PC-3 (cell line): Measurements from ENCODE around the gene CPVL. TPM values are rescaled to one million over a fixed set of nuclear protein-coding genes. Genes with fewer than 3 reads are reported as not detected.

Experiments
- ATAC-seq: fragments of 200-7000 bp; cut with Tn5 transposase; 2 replicates; pipeline ENCODE4 v1.9.1; 2020; ENCODE audit warnings: mild to moderate bottlenecking, moderate library complexity
- BruUV-seq: library from RNA; stranded (reverse); fragments of 400-500 nt; replicated peaks from 2 replicates; lab custom pipeline; 2021; lab: Mats Ljungman, UMichigan
- CTCF ChIA-PET: fragments of 300-600 bp; sonication (Branson Sonifier 250); formaldehyde crosslinking; loops from one replicate; lab custom pipeline; 2022; ENCODE audit warnings: antibody characterized with exemption; lab: Charles Lee
- POLR2A ChIA-PET: fragments of 300-600 bp; sonication (Branson Sonifier 250); formaldehyde crosslinking; loops from one replicate; lab custom pipeline; 2022; ENCODE audit warnings: antibody characterized with exemption; ENCODE audit not compliant: unreplicated experiment; lab: Charles Lee
- DNase-seq: peaks from one replicate; pipeline ENCODE4 v3.0.0-alpha.2; 2015
- H2AFZ ChIP-seq: fragments of 300-600 bp; sonication (generic); 2 replicates; pipeline ENCODE4 v1.6.0; 2016; ENCODE audit warnings: antibody characterized with exemption, low read length
- H3F3A ChIP-seq: fragments of 300-600 bp; sonication (generic); one replicate; pipeline ENCODE4 v1.6.0; 2017; ENCODE audit warnings: antibody characterized with exemption, low read length, control low read depth, mild to moderate bottlenecking; ENCODE audit not compliant: unreplicated experiment
- H3K27ac ChIP-seq: fragments of 300-600 bp; sonication (generic); 2 replicates; pipeline ENCODE4 v1.5.1; 2016; ENCODE audit warnings: mild to moderate bottlenecking, low read length
- H3K27me3 ChIP-seq: fragments of 300-600 bp; sonication (generic); 2 replicates; pipeline ENCODE4 v1.6.1; 2016; ENCODE audit warnings: low read length, mixed read lengths
- H3K36me3 ChIP-seq: fragments of 300-600 bp; sonication (generic); 2 replicates; pipeline ENCODE4 v1.6.1; 2016; ENCODE audit warnings: low read depth, mixed run types, low read length, mixed read lengths
- H3K4me1 ChIP-seq: fragments of 300-600 bp; sonication (generic); 2 replicates; pipeline ENCODE4 v1.5.1; 2016; ENCODE audit warnings: low read length; ENCODE audit not compliant: insufficient read depth
- H3K4me2 ChIP-seq: fragments of 300-600 bp; sonication (generic); 2 replicates; pipeline ENCODE4 v1.6.0; 2016; ENCODE audit warnings: low read length
- H3K4me3 ChIP-seq: fragments of 300-600 bp; sonication (generic); 2 replicates; pipeline ENCODE4 v1.5.1; 2016; ENCODE audit warnings: mild to moderate bottlenecking, low read length, mixed read lengths
- H3K79me2 ChIP-seq: fragments of 300-600 bp; sonication (generic); 2 replicates; pipeline ENCODE4 v1.6.1; 2017; ENCODE audit warnings: low read length, mixed read lengths
- H3K9ac ChIP-seq: fragments of 300-600 bp; sonication (generic); 2 replicates; pipeline ENCODE4 v1.6.0; 2016; ENCODE audit warnings: mild to moderate bottlenecking, low read length
- H3K9me2 ChIP-seq: fragments of 300-600 bp; sonication (generic); replicated peaks from 2 replicates; pipeline ENCODE4 v1.6.1; 2016; ENCODE audit warnings: mixed run types, low read length, mixed read lengths
- H3K9me3 ChIP-seq: fragments of 300-600 bp; sonication (generic); 2 replicates; pipeline ENCODE4 v1.6.1; 2016; ENCODE audit warnings: low read length, mixed read lengths
- H4K20me1 ChIP-seq: fragments of 300-600 bp; sonication (generic); 2 replicates; pipeline ENCODE4 v1.6.1; 2016; ENCODE audit warnings: low read length, mixed read lengths
- CTCF ChIP-seq: fragments of 300-600 bp; sonication (generic); conservative IDR thresholded peaks from 2 replicates; pipeline ENCODE4 v1.5.1; 2017; ENCODE audit warnings: antibody characterized with exemption, low read depth, mild to moderate bottlenecking, low read length
- EZH2 ChIP-seq: fragments of 300-600 bp; sonication (generic); IDR thresholded peaks from one replicate; pipeline ENCODE4 v1.6.1; 2017; ENCODE audit warnings: antibody characterized with exemption, mild to moderate bottlenecking, low read length; ENCODE audit not compliant: unreplicated experiment
- EZH2phosphoT487 ChIP-seq: fragments of 300-600 bp; sonication (generic); IDR thresholded peaks from 2 replicates; pipeline ENCODE4 v1.6.1; 2018; ENCODE audit warnings: mild to moderate bottlenecking, antibody characterized with exemption, low read length, borderline replicate concordance
- intact Hi-C: fragments of 100-400 bp; cut with micrococcal nuclease; formaldehyde crosslinking; loops from 2 replicates; pipeline ENCODE4 v1.9.0; 2023
- total RNA-seq: library from RNA; depleted of rRNA; stranded (reverse); fragments of >200 nt; gene quantifications from 2 replicates; pipeline ENCODE4 v1.2.3, GENCODE V29; 2014

The CPVL gene
- total RNA-seq, 1 experiment from 2014 or later = 14.7 TPM

- Histone ChIP-seq H3K79me2 (no peaks in the 10 kb centered on the region), H3K9ac (no peak overlapping the region), H3K4me2 (no peak overlapping the region), H3K27me3 (no peaks in the 10 kb centered on the region), H2AFZ (no peak overlapping the region), H3K9me3 (no peaks in the 10 kb centered on the region), H3K36me3 (no peaks in the 10 kb centered on the region), H4K20me1 (no peaks in the 10 kb centered on the region), H3K4me1 (no peaks in the 10 kb centered on the region), H3K27ac (no peak overlapping the region), H3F3A (no peaks in the 10 kb centered on the region), H3K9me2 (no peaks in the 10 kb centered on the region), H3K4me3 (no peak overlapping the region)
- DNase-seq (no peak), ATAC-seq (no peak)
- no TSS peak for BruUV-seq
- ChIA-PET CTCF (interaction anchor here (0.6 kb wide), 1 partner anchor 98 kb away, joined by 3 read pairs; no protein-coding TSS in a partner anchor), POLR2A (no interaction called here)
- TF ChIP-seq CTCF (no peak), EZH2 (no peak), EZH2phosphoT487 (no peak)
- intact Hi-C loops = no loop called here
These were observed 46.2 kb downstream of the CPVL start for GRCh38 chr7:29099896-29100847.

- ATAC-seq = no peak
- H3K9me2 ChIP-seq = no peaks in the 10 kb centered on the region
- no peaks in the 10 kb centered on the region for H3K4me1 ChIP-seq
- POLR2A ChIA-PET = no interaction called here
- no peak overlapping the region for H3K27ac ChIP-seq
- intact Hi-C loops = no loop called here
- H2AFZ ChIP-seq = no peak overlapping the region
- DNase-seq = no peak
- CTCF ChIA-PET = no interaction called here
- no TSS peak for BruUV-seq
- H3K4me3 ChIP-seq = no peak overlapping the region
- no peak for TF ChIP-seq CTCF
- TF ChIP-seq EZH2 = no peak
- TF ChIP-seq EZH2phosphoT487 = no peak
- H3F3A ChIP-seq = no peaks in the 10 kb centered on the region
- no peaks in the 10 kb centered on the region for H3K36me3 ChIP-seq
- H3K4me2 ChIP-seq = no peak overlapping the region
- H3K79me2 ChIP-seq = no peaks in the 10 kb centered on the region
- H3K27me3 ChIP-seq = no peaks in the 10 kb centered on the region
- no peaks in the 10 kb centered on the region for H4K20me1 ChIP-seq
- no peaks in the 10 kb centered on the region for H3K9me3 ChIP-seq
- no peak overlapping the region for H3K9ac ChIP-seq
These were observed 49.9 kb downstream of the CPVL start for GRCh38 chr7:29096446-29096730.
